WTC11 (cell line): ENCODE results near the gene PCSK7. TPM values are rescaled to one million over a fixed set of nuclear protein-coding genes. Genes with fewer than 3 reads are reported as not detected.

Experiments
- ATAC-seq: fragments of 200-7000 bp; cut with Tn5 transposase; 2 replicates; pipeline ENCODE4 v1.10.0; 2021; ENCODE audit warnings: mild to moderate bottlenecking, moderate library complexity
- CTCF ChIA-PET: fragments of 300-600 bp; sonication (Branson Sonifier 250); formaldehyde crosslinking; loops from one replicate; lab custom pipeline; 2021; ENCODE audit warnings: antibody characterized with exemption; lab: Charles Lee
- POLR2A ChIA-PET: fragments of 350-600 bp; sonication (Branson Sonifier 250); formaldehyde crosslinking; loops from one replicate; lab custom pipeline; 2021; ENCODE audit warnings: antibody characterized with exemption; lab: Charles Lee
- DNase-seq: peaks from one replicate; pipeline ENCODE4 v3.0.0; 2021; ENCODE audit warnings: low spot score
- H3K27ac Mint-ChIP-seq: 2 replicates; pipeline ENCODE4 v1.8.0; 2021; ENCODE audit warnings: mixed read lengths
- H3K27me3 Mint-ChIP-seq: 2 replicates; pipeline ENCODE4 v1.8.0; 2021; ENCODE audit warnings: low read depth, mild to moderate bottlenecking, moderate library complexity, mixed read lengths
- H3K36me3 Mint-ChIP-seq: 2 replicates; pipeline ENCODE4 v1.8.0; 2021; ENCODE audit warnings: mixed read lengths
- H3K4me1 Mint-ChIP-seq: 2 replicates; pipeline ENCODE4 v1.8.0; 2022; ENCODE audit warnings: mixed read lengths
- H3K4me3 Mint-ChIP-seq: 2 replicates; pipeline ENCODE4 v1.8.0; 2021; ENCODE audit warnings: mild to moderate bottlenecking, moderate library complexity, mixed read lengths
- H3K9me3 Mint-ChIP-seq: 2 replicates; pipeline ENCODE4 v1.8.0; 2021; ENCODE audit warnings: mixed read lengths
- FOXK1 ChIP-seq: sonication (generic); formaldehyde crosslinking; IDR thresholded peaks from 2 replicates; pipeline ENCODE4 v1.8.0; 2022; ENCODE audit warnings: mild to moderate bottlenecking, moderate library complexity, missing genetic modification reagents
- GRHL2 ChIP-seq: fragments of 250-450 bp; sonication (Bioruptor Pico); IDR thresholded peaks from 2 replicates; pipeline ENCODE4 v1.8.0; 2022; ENCODE audit warnings: mild to moderate bottlenecking, moderate library complexity; ENCODE audit not compliant: insufficient replicate concordance, severe bottlenecking
- JUN ChIP-seq: sonication (generic); formaldehyde crosslinking; IDR thresholded peaks from 2 replicates; pipeline ENCODE4 v1.8.0; 2023; ENCODE audit warnings: mild to moderate bottlenecking, missing genetic modification reagents
- PRRX2 ChIP-seq: fragments of 250-450 bp; sonication (Bioruptor Pico); IDR thresholded peaks from 2 replicates; pipeline ENCODE4 v1.8.0; 2021; ENCODE audit warnings: mild to moderate bottlenecking
- ZNF263 ChIP-seq: sonication (generic); formaldehyde crosslinking; IDR thresholded peaks from 2 replicates; pipeline ENCODE4 v1.8.1; 2022; ENCODE audit warnings: low read depth, mild to moderate bottlenecking, moderate library complexity, missing genetic modification reagents
- ZNF317 ChIP-seq: sonication (generic); formaldehyde crosslinking; IDR thresholded peaks from 2 replicates; pipeline ENCODE4 v1.8.1; 2023; ENCODE audit warnings: low read depth, mild to moderate bottlenecking, moderate library complexity, missing genetic modification reagents, borderline replicate concordance
- total RNA-seq: library from RNA; stranded (reverse); gene quantifications from 3 replicates; pipeline ENCODE4 v1.2.3, GENCODE V29; 2021
- TF ChIP-seq, protein P1 (sequence below): fragments of 250-450 bp; sonication (Bioruptor Pico); conservative IDR thresholded peaks from 2 replicates; pipeline ENCODE4 v1.9.0; 2021; ENCODE audit warnings: mild to moderate bottlenecking
- TF ChIP-seq, protein P2 (sequence below): fragments of 250-450 bp; sonication (Bioruptor Pico); IDR thresholded peaks from 2 replicates; pipeline ENCODE4 v1.9.0; 2021; ENCODE audit warnings: mild to moderate bottlenecking, borderline replicate concordance
- TF ChIP-seq, protein P3 (sequence below): fragments of 200-600 bp; IDR thresholded peaks from 2 replicates; pipeline ENCODE4 v1.8.0; 2022; ENCODE audit warnings: antibody characterized with exemption
- TF ChIP-seq, protein P4 (sequence below): sonication (generic); formaldehyde crosslinking; conservative IDR thresholded peaks from 2 replicates; pipeline ENCODE4 v1.8.1; 2022; ENCODE audit warnings: mild to moderate bottlenecking, missing genetic modification reagents
- TF ChIP-seq, protein P5 (sequence below): sonication (generic); formaldehyde crosslinking; IDR thresholded peaks from 2 replicates; pipeline ENCODE4 v1.8.1; 2022; ENCODE audit warnings: missing genetic modification reagents, borderline replicate concordance

Gene PCSK7
- total RNA-seq, 1 experiment from 2014 or later: 48.9 TPM

DNA sequence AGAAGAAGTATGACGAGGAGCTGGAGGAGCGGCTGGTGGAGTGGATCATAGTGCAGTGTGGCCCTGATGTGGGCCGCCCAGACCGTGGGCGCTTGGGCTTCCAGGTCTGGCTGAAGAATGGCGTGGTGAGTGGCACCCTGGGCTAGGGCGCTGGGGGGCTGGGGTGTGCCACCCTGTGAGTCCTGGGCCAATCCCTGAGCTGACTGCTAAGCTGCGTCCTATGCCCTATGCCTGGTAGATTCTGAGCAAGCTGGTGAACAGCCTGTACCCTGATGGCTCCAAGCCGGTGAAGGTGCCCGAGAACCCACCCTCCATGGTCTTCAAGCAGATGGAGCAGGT, 28.8 kb downstream of the PCSK7 start (continued):
- TF ChIP-seq, protein P1, sequence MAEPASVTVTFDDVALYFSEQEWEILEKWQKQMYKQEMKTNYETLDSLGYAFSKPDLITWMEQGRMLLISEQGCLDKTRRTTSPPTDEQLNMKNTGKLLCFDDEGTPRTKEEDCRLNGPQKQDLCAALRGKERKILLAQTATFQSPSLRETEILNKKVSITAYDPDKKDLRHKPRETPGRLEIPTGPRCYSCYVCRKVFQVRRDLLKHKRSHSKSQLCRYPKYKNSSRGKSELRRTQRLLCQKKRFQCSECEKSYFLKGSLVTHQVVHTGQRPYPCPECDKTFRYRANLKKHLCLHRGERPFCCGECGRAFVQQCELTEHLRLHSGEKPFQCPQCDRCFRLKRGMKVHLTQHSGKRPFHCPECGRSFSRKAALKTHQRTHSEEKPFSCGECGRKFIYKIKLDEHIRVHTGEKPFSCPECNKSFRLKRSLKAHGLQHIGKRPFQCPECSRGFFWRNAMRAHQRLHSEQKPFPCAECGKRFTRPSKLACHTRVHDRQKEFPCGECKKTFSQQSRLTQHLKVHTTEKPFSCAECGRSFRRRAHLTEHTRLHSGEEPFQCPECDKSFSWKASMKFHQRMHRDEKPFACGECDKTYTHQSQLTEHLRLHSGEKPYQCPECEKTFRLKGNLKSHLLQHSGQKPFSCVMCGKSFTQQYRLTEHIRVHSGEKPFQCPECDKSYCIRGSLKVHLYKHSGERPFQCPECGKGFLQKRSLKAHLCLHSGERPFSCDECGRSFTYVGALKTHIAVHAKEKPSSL (CRISPR knock-in tag): no peak

DNA sequence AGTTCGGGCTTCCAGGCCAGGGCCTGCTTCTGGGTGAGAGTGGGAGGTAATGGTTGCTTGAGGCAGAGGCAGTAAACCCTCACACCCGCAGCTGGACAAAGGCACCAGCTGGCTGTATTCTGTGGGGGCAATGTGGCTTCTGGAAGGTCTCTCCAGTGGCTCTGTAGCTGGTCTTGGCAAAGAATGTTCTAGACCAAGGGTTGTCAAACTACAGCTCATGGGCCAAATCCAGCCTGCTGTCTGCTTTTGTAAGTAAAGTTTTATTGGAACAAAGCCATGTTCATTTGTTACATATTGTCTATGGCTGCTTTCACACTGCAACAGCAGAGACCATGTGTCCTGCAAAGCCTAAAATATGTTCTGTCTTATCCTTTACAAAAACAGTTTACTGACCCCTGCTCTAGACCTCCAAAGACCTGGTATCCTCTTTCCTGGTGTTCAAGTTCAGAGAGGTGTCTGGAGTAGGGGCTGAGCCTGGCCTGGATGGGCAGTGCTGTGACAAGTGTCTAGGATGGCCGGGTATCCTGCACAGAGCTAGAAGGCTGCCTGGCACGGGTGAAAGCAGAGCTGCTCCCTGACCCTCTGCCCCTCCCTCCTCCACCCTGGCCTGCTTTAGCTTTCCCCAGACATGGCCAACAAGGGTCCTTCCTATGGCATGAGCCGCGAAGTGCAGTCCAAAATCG, 29.3 kb downstream of the PCSK7 start:
- H3K4me3 Mint-ChIP-seq: no peak overlapping the region
- H3K9me3 Mint-ChIP-seq: no peaks in the 10 kb centered on the region
- peaks cover 33% of the 10 kb centered on the region for H3K4me1 Mint-ChIP-seq
- no peak for ATAC-seq
- no peaks in the 10 kb centered on the region; the same call in 1 of the 2 replicates for H3K27me3 Mint-ChIP-seq
- TF ChIP-seq, protein P2, sequence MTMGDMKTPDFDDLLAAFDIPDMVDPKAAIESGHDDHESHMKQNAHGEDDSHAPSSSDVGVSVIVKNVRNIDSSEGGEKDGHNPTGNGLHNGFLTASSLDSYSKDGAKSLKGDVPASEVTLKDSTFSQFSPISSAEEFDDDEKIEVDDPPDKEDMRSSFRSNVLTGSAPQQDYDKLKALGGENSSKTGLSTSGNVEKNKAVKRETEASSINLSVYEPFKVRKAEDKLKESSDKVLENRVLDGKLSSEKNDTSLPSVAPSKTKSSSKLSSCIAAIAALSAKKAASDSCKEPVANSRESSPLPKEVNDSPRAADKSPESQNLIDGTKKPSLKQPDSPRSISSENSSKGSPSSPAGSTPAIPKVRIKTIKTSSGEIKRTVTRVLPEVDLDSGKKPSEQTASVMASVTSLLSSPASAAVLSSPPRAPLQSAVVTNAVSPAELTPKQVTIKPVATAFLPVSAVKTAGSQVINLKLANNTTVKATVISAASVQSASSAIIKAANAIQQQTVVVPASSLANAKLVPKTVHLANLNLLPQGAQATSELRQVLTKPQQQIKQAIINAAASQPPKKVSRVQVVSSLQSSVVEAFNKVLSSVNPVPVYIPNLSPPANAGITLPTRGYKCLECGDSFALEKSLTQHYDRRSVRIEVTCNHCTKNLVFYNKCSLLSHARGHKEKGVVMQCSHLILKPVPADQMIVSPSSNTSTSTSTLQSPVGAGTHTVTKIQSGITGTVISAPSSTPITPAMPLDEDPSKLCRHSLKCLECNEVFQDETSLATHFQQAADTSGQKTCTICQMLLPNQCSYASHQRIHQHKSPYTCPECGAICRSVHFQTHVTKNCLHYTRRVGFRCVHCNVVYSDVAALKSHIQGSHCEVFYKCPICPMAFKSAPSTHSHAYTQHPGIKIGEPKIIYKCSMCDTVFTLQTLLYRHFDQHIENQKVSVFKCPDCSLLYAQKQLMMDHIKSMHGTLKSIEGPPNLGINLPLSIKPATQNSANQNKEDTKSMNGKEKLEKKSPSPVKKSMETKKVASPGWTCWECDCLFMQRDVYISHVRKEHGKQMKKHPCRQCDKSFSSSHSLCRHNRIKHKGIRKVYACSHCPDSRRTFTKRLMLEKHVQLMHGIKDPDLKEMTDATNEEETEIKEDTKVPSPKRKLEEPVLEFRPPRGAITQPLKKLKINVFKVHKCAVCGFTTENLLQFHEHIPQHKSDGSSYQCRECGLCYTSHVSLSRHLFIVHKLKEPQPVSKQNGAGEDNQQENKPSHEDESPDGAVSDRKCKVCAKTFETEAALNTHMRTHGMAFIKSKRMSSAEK (CRISPR knock-in tag): no peak
- TF ChIP-seq, protein P3, sequence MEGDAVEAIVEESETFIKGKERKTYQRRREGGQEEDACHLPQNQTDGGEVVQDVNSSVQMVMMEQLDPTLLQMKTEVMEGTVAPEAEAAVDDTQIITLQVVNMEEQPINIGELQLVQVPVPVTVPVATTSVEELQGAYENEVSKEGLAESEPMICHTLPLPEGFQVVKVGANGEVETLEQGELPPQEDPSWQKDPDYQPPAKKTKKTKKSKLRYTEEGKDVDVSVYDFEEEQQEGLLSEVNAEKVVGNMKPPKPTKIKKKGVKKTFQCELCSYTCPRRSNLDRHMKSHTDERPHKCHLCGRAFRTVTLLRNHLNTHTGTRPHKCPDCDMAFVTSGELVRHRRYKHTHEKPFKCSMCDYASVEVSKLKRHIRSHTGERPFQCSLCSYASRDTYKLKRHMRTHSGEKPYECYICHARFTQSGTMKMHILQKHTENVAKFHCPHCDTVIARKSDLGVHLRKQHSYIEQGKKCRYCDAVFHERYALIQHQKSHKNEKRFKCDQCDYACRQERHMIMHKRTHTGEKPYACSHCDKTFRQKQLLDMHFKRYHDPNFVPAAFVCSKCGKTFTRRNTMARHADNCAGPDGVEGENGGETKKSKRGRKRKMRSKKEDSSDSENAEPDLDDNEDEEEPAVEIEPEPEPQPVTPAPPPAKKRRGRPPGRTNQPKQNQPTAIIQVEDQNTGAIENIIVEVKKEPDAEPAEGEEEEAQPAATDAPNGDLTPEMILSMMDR: no peak
- TF ChIP-seq, protein P4, sequence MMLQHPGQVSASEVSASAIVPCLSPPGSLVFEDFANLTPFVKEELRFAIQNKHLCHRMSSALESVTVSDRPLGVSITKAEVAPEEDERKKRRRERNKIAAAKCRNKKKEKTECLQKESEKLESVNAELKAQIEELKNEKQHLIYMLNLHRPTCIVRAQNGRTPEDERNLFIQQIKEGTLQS (CRISPR knock-in tag): no peak
- TF ChIP-seq ZNF263 (CRISPR knock-in tag): no peak
- H3K27ac Mint-ChIP-seq: no peak overlapping the region
- peaks cover 7% of the 10 kb centered on the region for H3K36me3 Mint-ChIP-seq
- DNase-seq: no peak
- POLR2A ChIA-PET: interaction anchor here (0.9 to 2.0 kb wide), 2 partner anchors 24 to 125 kb away, joined by 3 to 10 read pairs; partner anchors contain the start of genes CEP164 and SIDT2
- CTCF ChIA-PET: interaction anchor here (1.0 to 2.1 kb wide), 5 partner anchors 19 to 64 kb away, joined by 3 to 6 read pairs (median 4); partner anchors contain the start of gene SIDT2

DNA sequence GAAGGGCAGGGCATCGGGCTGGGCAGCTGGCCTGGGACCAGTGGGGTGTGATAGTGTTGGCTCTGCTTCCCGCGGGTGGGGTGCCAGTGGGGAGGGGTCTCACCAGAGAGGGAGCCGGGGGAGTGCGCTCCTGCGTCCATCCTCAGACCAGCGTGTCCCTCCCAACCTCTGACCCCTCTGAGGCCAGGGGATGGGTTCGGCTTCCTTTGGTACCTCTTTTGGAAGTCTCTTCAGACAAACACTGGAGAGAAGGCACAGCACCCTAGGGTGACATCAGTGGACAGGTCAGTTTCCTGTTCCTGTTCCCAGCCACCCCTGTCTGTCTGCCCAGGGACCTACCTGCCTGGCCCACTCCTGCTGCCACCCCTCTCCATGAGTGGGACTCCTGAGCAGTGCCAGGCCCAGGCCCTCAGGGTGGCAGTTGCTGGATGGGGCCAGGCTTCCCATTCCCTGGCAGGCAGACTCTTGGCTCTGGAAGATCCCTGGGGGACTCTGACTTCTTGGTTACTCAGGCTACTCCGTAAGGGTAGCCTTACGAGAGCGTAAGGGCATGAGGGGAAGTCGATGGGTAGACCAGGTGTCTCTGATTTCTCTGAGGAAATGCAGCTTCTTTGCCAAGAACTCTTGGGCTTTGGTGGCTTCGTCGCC, 30.1 kb downstream of the PCSK7 start:
- POLR2A ChIA-PET: interaction anchor here (1.0 to 2.0 kb wide), 2 partner anchors 17 to 23 kb away, joined by 3 to 10 read pairs; partner anchors contain the start of gene SIDT2
- Mint-ChIP-seq H3K27me3 (no peaks in the 10 kb centered on the region; the same call in 1 of the 2 replicates), H3K4me3 (no peak overlapping the region), H3K9me3 (no peaks in the 10 kb centered on the region), H3K36me3 (peaks cover 7% of the 10 kb centered on the region), H3K4me1 (peaks cover 36% of the 10 kb centered on the region), H3K27ac (no peak overlapping the region)
- ATAC-seq: no peak
- CTCF ChIA-PET: interaction anchor here (1.0 to 1.4 kb wide), 3 partner anchors 21 to 63 kb away, joined by 3 to 5 read pairs (median 4); no protein-coding TSS in a partner anchor
- no peak for DNase-seq
- TF ChIP-seq, protein P5, sequence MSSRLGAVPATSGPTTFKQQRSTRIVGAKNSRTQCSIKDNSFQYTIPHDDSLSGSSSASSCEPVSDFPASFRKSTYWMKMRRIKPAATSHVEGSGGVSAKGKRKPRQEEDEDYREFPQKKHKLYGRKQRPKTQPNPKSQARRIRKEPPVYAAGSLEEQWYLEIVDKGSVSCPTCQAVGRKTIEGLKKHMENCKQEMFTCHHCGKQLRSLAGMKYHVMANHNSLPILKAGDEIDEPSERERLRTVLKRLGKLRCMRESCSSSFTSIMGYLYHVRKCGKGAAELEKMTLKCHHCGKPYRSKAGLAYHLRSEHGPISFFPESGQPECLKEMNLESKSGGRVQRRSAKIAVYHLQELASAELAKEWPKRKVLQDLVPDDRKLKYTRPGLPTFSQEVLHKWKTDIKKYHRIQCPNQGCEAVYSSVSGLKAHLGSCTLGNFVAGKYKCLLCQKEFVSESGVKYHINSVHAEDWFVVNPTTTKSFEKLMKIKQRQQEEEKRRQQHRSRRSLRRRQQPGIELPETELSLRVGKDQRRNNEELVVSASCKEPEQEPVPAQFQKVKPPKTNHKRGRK (CRISPR knock-in tag): no peak
- no peak for TF ChIP-seq ZNF317 (CRISPR knock-in tag)
- TF ChIP-seq, protein P3: no peak
- no peak for TF ChIP-seq JUN (CRISPR knock-in tag)
- TF ChIP-seq GRHL2 (CRISPR knock-in tag): no peak
- TF ChIP-seq, protein P2 (CRISPR knock-in tag): no peak
- TF ChIP-seq PRRX2: no peak
- TF ChIP-seq FOXK1 (CRISPR knock-in tag): no peak
